Left hindlimb (tissue), 1 donor: ENCODE results near the gene WT1.
"Not testable (repeated sequence)": the region's sequence is repeated elsewhere in the genome, so short reads cannot be mapped to it uniquely, and the experiment has no call there.

ENCODE experiments used
- DNase-seq: peaks from one replicate; pipeline ENCODE4 v3.0.0-alpha.2; 2018

The WT1 gene

DNA sequence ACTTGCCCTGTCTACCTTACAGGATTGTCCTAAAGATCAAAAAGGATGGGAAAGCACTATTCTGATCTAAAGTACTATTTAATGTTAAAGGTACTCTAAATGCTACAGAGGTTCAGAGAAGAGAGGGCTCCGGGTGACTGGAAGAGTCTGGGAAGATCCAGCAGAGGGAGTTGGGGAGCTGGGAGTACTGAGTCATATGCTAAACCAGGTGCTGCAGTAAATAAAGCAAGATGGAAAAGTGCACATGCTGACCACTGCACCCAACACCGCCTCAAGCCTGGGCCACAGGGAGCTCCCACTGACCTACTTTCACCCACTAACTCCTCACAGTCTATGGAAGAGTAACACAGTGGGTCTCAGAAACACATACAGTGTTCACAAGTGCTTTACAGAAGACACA, 49.3 kb downstream of the WT1 start:
- no peak for DNase-seq

DNA sequence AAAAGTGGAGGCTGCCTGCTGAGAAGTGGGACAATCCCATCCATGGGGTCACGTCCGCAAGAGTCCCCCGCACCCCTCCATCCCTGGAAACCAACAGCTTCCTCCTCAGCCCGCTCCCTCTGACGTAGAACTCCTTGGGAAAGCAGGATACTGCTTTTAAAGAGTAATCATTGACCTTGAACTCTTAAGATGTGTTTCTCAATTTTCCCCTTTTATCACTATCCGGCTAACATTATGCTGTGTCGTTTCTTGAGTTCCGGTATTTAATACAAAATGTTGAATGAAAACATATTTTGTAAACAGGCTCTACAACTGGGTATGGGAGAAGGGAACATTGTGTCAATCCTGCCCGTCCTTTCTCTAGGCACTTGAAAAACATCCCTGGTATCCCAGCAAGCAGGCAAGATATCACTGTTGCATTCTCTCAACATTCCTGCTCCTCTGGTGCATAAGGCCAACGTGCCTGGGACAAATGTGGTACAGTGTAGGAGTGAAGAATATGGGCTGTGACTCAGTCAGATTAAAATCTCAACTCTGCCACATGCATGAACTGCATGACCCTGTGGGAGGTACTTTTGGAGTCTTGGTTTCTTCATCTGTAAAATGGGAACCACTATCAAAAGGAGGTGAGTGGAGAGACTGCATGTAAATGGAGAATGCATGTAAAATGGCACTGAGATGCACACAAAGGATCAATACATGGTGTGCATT, 52.8 kb downstream of the WT1 start:
- no peak for DNase-seq

DNA sequence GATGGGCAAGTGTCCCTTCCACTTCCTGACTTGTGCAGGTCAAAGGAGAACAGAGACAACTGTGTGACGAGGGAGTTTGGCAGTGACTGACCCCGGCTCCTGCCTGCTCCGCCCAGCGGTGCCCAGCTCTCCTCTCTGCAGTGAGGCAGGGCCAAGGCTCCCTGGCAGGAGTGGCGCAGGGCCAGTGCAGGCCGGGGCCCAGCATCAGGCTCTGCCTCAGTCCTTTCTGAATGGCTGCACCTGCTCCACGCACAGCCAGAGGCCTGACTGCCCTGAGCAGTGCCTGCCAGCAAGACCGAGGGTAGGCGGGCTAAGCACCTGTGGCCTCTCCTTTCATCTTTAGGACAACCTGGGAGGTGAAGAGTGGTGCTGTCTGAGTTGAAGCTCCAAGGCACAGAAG, 54.2 kb downstream of the WT1 start:
- DNase-seq = no peak

DNA sequence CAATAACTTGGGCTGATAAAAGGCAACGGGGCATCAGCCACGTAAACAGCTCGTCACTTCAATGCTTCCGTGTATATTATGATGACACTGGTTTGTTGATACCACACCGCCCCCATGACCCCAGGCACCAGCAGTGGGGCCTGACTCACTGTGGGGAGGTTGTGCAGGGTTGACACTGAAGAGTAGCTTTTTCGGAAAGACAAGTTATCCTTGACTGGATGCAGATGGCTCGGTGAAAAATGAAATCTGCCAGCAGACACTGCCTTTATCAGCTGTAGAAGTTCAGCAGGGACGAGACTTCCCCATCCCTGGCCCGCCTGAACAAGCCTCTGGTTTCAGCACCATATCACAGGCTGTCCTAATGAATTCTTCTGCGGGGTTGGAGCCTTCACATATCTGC, 55.6 kb downstream of the WT1 start:
- no peak for DNase-seq

DNA sequence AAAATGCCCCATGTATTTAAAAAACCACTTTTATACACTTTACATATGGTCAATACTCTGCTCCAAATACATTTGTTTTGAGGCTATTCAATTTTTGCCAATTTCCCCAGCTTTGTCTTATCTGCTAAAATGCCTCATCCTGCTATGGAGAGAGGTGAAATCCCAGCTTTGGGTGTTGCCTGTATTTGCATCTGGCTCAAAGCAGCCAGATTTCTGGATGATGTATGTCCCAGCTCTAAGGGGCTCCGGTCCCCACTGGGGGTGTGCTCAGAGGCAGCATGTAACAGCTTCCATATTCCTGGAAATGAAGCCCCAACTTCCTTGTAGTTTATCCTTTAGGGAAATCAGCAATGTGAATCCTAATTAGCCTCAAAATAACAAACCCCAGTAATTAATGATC, 59.5 kb downstream of the WT1 start:
- no peak for DNase-seq

DNA sequence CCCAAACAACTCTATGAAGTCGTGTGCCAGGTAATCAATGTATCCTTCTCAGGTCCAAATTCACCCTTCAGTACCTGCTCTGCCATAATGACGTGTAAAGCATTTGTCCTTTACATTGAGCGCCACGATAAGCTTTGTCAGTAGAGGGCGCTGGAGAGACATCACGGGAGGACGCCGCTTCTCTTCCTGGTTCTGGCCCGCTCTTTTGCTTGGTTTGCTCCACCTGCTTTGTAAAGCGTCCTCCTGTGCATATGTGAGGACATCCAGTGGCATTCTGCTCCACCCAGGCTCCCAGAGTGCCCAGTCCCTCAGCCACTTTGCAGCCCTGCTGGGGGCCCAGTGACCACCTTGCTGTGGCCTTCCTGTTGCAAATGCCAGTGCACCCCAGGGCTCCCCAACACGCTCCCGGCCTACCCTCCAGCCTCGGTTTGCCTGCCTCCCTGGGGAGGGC, 61.1 kb downstream of the WT1 start:
- no peak for DNase-seq

DNA sequence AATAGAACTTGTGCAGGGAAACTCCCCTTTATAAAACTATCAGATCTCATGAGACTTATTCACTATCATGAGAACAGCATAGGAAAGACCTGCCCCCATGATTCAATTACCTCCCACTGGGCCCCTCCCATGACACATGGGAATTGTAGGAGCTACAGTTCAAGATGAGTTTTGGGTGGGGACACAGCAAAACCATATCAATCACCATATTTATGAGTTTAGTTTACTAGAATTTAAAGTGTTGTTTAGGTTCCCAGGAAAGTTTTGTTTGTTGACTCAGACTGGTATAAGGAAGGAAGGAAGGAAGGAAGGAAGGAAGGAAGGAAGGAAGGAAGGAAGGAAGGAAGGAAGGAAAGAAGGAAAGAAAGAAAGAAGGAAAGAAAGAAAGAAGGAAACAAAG, 65.4 kb downstream of the WT1 start:
- not testable (repeated sequence) for DNase-seq

DNA sequence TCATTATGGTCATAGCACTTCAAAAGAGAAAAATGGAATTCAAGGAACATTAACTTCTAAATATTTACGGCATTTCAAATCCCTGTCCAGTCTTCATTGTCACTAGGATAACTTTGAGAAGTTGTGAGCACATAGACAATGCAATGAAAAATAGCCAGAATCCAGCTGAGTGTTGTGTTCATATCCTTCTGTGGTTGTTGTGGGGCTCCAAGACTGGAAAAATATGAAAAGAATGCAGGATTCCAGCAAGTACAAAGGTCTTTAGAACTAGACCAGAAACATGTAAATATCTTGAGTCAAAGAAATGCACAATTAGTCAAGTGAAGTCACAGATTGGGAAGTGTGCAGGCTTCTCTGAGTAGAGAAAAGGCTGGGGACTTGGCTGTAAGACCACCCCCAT, 68.7 kb downstream of the WT1 start:
- no peak for DNase-seq

DNA sequence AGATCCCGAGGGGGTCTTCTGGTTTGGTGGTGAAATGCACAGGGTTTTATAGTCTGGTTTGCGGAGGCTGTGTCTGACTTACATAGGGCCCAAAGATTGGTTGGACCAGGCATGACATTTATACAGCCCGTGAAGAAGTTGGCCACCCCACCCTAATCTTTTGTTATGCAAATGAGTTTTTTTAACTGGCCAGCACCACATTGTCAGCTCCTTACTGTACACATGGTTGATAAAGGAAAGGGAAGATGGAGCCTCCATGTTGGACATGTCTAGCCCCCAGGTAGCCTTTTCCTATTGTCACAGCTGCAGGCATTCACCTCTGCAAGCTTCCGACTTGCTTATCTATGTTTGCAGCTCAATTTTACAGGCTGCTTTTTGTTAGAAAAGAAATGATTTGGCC, 70.1 kb downstream of the WT1 start:
- no peak for DNase-seq

DNA sequence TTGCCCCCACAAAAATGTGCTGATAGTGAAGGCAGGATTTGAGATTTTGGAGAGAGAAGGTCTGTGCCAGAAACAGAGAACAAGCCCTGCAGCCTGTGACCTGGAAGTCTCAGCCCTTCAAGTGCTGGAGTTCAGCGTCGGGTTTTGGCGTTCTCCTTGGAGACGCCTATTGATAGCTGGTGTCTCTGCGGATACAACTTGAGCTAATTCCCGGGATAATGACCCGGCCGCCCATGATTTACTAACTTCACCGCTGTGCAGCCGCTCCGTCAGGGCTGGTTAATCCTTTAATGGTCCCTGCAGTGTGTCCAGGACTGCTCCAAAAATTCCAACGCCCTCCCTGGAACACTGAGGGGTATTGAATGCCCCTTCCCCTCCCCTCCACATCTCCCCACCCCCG, 76.6 kb downstream of the WT1 start:
- no peak for DNase-seq

DNA sequence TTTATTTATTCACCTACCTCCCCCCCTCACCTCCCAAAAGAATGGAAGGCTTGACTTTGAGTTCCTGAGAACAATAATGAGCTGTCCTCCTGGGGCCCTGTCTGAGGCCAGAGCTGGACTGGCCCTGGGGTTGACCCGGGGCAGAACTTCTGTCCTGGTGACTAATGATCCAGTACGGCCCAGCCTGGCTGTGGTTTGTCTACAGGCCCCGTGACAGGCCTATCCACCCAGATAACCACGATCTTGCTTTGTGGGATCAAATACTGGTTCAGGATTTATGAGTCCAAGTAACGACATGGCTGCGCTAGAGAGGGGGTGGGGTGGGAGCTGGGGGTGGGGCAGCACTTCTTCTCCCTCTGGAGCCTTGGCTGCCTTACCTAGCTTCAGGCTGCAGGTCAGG, 81.5 kb downstream of the WT1 start:
- no peak for DNase-seq

DNA sequence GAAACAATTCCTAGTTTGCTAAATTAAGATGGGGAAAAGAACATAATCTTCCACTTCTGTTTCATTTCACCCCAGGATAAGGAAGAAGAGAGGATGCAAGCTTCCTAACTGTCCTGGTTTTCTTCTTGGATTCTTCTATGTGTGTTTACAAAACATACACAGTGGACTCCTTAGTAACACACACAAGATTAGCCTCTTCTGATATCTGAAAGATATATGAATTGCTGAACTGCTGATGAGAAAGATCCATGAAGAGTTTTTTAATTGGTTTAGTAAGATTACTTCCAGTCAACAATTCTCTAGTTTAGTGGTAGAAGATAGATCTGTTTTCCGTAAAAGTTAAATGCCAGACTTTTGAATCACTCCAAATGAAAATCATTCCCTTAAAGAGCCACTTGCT, 86.8 kb downstream of the WT1 start:
- no peak for DNase-seq

DNA sequence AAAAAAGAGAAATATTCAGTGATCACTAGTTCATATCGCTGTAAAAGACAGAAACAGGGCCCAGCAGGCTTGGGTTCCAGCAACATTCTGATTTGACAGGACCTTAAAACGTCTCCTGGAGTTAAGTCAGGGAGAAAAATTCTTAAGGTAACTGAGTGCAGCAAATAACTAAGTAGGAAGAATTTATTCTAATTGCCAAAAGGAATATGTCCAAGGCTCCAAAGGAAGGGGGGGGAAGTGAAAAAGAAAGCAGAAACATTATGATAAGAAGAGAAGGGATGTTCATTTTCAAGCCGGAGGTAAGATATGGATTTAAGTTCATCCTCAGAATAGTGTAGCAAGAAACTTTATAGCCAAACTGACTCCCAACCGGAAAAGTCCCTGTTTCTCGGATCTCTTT, 90.4 kb downstream of the WT1 start:
- no peak for DNase-seq

DNA sequence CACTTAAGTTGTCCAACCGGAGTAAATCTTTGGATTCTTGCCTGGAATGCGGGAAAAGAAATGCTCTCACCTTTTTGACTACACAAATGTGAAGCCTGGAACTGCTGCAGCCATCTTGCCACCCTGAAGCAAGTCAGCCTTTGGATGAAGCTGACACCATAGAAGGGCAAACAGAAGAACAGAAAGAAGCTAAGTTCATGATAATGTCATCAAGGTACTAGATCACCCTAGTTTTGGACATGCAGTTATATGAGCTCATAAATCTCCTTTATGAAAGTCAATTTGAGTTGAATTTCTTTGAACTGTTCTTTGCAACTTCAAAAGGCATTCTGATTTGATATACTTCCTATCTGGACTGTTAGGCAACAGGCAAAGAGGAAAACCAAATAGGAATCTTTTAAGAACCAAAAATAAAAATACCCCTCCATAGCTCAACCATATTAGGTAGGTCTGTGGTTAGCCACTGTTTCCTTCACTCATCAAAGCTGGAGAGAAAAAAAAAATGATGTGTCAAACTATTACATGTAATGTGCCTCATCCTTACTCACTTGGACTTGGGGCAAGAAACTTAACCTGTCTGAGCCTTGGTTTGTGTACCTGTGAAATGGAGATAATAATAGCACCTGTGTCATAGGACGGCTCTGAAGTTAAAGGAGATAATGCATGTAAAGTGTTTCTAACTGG, 91.9 kb downstream of the WT1 start:
- no peak for DNase-seq

DNA sequence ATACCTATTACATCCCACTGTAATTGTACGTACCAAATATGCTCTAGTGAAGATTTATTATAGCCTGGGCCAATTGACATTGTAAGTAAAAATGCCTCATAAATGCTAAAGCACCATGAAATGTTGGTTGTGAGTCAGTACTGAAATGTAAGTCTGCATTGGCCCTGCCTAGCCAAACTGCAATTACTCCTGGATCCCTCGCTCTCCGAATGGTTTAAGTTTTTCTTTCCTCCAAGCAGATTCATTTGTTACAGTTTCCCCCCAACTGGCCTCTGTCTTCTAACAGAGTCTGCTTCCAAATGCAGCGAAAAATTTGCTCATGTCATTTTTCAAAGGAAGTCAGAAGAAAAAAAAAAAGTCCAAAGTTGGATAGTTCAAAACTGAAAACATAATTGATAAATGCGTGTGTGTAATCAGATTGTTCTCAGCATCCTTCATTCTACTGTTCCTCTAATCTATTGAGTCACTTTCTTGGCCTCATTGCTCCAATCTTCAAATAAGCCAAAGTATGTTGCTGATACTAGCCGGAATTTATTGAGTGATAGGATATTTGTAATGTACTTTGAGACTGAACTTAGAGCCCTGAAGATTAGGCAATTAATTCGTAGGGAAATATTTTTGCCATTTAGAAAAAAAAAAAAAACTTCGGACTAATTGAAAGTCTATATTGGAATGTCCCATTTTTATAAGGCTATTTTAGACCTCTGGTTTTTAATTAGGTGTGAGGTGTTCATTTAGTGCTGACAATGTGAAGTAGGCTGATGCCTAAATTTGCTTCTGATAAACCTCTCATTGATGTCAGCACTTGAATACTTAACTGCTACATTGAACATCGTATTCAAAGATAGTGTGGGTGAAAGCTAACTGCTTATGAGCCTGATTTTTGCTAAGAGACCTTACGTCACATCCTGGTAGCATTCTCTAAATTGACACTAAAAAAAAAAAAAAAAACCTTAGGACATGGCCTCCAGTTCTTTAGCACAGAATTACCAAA, 93.4 kb downstream of the WT1 start:
- no peak for DNase-seq

DNA sequence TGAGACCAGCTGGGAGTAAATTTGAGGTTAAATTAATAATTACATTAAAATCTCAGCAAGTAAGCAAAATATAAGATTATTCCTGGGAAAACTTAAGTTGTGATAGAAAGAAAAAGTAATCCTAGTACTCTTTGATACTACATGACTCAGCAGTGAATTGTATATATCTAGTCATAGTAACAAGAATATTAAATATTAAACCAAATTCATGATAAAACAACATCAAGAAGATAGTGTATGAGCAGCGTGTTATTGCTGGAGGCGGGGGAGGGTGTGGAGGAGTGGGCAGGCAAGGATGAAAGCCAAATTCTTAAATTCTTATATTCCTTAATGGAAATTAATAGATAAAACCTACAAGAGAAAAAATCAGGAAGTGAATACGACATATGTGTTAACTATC, 95.2 kb downstream of the WT1 start:
- DNase-seq = no peak
